IPS-NIHi7 (cell line): ENCODE results near the gene EFHC2.
"Not testable (repeated sequence)": the region's sequence is repeated elsewhere in the genome, so short reads cannot be mapped to it uniquely, and the experiment has no call there.

Experiments used
- DNase-seq: peaks from one replicate; pipeline ENCODE4 v3.0.0; 2012; ENCODE audit warnings: mixed read lengths; ENCODE audit errors: extremely low spot score

The EFHC2 gene

GRCh38 chrX:44299177-44299576 is 44.3 kb downstream of the EFHC2 start:
- DNase-seq, result no peak

DNA sequence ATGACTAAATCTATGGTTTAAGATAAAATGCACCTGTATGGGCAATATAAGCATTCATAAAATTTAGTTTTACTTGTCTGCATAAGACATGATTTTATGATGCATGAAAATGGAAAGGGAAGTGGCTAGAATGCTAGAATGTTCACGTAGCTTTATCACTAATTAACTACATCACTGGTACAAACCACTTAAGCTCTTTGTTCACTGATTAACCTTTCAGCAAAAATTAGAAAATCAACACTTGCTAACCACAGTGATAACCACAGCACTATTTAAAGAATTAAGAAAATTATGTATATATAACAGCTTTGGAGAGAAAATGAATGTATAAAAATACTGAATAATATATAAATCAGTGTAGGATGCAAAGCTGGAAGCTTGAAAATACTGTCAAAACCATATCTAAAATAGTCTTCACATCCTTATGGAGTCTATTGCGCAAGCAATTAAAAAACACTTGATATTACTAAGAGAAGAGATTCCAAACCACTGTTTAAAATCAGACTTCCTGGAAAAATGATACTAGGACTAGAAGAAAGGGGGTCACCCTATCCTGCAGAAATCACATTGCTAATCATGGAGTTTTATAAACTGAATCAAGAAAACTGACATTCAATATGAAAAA is 51.9 kb downstream of the EFHC2 start:
- no peak for DNase-seq

- no peak for DNase-seq
Measured at GRCh38 chrX:44290718-44291117, 52.8 kb downstream of the EFHC2 start.

- DNase-seq, result no peak
Measured at GRCh38 chrX:44282753-44283152, 60.7 kb downstream of the EFHC2 start.

DNA sequence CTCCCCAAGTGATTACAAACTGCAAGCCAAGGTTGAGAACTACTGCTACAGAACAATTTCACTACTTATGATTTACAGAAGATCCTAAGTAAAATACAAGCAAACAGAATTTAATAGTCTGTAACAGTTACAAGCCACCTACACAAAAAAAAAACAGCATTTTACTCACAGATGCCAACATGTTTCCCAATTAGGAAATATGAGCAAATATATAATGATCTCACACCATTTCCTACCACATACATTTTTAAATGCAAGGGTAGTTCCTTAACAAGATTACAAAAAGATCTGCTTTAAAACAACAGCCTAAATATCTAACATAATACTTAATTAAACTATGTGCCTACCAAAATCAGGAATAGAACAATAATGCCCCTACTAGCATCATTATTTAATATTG is 63.4 kb downstream of the EFHC2 start:
- DNase-seq, result no peak

GRCh38 chrX:44274096-44274495 is 69.4 kb downstream of the EFHC2 start:
- no peak for DNase-seq

- DNase-seq, result no peak
Measured at GRCh38 chrX:44267861-44268260, 75.6 kb downstream of the EFHC2 start.

DNA sequence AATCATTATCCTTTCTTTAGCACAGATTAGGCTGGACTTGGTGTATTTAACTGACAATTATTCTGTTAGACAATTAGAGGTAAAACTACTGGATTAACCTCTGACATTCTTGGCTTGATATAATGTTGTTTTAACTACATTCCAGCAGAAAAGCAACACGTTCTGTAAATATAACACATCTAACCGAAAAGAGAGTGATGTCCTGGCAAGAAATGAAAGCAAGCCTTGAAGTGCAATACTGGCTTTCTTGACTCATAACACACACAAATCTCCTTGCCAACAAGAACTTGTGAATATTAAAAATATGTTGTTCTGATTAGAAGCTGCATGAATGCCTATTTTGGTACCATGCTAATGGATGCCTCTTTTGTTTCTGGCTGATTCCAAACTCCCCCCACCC is 76.4 kb downstream of the EFHC2 start:
- DNase-seq, result no peak

DNA sequence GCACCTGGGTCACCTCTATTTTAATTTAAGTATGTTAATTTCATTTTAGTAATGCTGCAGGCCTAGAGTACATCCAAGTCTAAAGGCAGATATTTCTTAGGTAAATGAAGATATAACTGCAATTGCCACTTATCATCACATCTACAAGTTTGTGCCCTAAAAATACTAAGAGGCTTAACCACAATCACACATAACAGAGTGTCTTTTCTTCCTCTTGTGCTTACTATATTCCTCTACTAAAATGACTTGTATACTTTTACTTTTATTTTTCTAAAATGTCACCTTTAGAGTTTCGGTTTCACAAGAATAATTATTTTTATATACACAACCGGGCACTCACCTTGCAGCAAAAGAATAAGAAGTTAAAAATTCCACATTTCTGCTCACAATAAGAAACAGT is 77.9 kb downstream of the EFHC2 start:
- DNase-seq, result no peak

- DNase-seq, result no peak
Measured at GRCh38 chrX:44264936-44265335, 78.5 kb downstream of the EFHC2 start.

DNA sequence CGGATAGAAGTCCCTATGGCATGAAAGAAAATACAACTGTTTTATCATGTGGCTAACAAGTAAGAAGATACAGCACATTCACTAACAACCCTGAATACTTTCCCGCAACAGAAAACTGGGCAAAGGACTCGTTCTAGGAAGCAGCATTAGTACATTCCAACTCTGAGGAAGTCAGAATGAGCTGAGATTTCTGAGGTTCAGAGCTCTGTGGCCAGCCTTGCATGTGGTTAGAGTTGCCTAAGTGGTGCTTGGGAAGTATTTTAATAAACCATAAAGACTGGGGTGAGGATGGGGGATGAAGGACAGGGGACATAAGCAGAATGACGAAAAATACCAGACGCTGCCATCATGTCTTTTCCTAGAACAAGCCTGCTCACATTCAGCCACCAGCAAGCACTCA is 82.2 kb downstream of the EFHC2 start:
- no peak for DNase-seq

- no peak for DNase-seq
Measured at GRCh38 chrX:44260609-44261008, 82.9 kb downstream of the EFHC2 start.

GRCh38 chrX:44255742-44256141 is 87.7 kb downstream of the EFHC2 start:
- DNase-seq, result not testable (repeated sequence)

- no peak for DNase-seq
Measured at GRCh38 chrX:44253575-44253942, 89.9 kb downstream of the EFHC2 start.

DNA sequence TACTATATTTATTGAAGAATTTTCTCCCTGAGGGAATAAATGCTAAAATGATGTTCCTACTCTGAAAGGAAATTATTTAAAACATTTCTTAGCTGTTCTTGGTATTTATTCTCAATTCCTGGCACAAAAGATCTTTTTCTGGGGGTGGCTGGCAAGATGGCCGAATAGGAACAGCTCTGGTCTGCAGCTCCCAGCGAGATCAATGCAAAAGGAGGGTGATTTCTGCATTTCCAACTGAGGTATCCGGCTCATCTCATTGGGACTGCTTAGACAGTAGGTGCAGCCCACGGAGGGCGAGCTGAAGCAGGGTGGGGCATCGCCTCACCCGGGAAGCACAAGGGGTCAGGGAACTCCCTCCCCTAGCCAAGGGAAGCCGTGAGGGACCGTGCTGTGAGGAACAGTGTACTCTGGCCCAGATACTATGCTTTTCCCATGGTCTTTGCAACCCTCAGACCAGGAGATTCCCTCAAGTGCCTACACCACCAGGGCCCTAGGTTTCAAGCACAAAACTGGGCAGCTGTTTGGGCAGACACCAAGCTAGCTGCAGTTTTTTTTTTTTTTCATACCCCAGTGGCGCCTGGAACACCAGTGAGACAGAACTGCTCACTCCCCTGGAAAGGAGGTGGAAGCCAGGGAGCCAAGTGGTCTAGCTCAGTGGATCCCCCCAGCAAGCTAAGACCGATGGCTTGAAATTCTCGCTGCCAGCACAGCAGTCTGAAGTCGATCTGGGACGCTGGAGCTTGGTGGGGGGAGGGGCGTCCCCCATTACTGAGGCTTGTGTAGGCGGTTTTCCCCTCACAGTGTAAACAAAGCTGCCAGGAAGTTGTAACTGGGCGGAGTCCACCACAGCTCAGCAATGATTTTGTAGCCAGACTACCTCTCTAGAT is 90.5 kb downstream of the EFHC2 start:
- DNase-seq, result not testable (repeated sequence)

- DNase-seq, result no peak
Measured at GRCh38 chrX:44247468-44247867, 96.0 kb downstream of the EFHC2 start.

DNA sequence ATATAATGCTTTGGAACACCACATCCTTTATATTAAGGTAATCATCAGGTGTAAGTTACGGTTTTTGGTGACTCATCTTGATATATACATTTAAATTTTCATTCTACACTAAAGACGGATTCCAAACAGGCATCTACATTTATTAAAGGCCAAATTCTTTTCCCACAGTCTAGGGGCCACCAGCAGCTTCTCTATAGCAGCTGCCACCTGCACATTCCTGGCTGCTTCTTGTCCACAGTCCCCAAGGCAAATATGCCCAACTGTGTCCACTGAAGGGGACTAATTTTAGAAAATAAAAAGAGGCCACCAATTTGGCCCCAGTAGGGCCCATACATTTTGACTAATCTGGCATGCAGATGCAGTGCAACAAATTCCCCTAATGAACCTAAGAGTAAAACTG is 96.6 kb downstream of the EFHC2 start:
- DNase-seq, result no peak

- DNase-seq, result no peak
Measured at GRCh38 chrX:44245733-44246132, 97.7 kb downstream of the EFHC2 start.

GRCh38 chrX:44244008-44244407 is 99.5 kb downstream of the EFHC2 start:
- peak; percentile 21 for DNase-seq

GRCh38 chrX:44241546-44241945 is 101.9 kb downstream of the EFHC2 start:
- no peak for DNase-seq

GRCh38 chrX:44240036-44240435 is 103.4 kb downstream of the EFHC2 start:
- DNase-seq, result no peak

DNA sequence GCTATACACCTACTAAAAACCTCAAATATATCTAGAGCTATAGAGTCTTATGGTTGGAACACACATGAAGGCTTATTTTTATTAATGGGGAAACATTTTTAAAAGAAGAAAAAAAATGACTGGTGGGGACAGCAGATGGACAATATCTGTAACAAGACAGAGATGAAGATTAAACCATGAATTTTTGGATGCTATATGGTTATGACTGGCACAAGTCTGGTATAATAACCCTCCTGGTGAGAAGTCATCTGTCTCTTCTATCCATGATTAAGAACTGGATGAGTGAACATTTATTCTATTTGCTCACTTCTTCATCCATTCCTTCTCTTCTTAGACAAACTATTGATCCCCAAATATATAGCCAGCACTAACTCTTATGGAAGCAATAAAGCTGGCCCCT is 104.4 kb downstream of the EFHC2 start:
- no peak for DNase-seq

DNA sequence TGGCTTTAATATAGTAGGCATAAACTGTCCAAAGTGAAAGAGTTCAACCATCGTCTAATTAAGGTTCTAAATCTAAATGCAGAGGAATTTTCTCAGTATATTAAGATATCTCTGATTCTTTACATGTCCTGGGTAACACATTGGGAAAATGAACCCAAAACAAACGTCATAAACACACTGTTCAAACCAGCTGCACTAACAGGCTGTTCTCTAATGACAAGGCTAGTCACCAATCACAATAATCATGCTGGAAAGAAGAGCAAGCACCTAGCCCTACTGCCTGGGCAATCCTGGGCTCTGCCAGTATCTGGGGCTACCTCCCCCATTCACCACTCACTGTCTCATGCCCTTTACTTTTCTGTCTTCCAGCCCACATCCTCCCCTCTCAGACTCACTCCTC is 107.9 kb downstream of the EFHC2 start:
- DNase-seq, result no peak
